ENCODE data around the gene IGSF22.

The IGSF22 gene

GRCh38 chr11:18721561-18722292 is 4.3 kb downstream of the IGSF22 start (continued):
- TF ChIP-seq, protein P1, sequence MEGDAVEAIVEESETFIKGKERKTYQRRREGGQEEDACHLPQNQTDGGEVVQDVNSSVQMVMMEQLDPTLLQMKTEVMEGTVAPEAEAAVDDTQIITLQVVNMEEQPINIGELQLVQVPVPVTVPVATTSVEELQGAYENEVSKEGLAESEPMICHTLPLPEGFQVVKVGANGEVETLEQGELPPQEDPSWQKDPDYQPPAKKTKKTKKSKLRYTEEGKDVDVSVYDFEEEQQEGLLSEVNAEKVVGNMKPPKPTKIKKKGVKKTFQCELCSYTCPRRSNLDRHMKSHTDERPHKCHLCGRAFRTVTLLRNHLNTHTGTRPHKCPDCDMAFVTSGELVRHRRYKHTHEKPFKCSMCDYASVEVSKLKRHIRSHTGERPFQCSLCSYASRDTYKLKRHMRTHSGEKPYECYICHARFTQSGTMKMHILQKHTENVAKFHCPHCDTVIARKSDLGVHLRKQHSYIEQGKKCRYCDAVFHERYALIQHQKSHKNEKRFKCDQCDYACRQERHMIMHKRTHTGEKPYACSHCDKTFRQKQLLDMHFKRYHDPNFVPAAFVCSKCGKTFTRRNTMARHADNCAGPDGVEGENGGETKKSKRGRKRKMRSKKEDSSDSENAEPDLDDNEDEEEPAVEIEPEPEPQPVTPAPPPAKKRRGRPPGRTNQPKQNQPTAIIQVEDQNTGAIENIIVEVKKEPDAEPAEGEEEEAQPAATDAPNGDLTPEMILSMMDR (tag by site-specific recombination; IDR thresholded peaks at IDR 0.05) = peak; percentile 33; the same call in 1 of the 2 replicates
- TF ChIP-seq IKZF3 (tag by site-specific recombination; IDR thresholded peaks at IDR 0.05) (0 out of 2 replicates have a peak, but pooled peaks have one; percentile 21), ZBTB6 (tag by site-specific recombination; IDR thresholded peaks at IDR 0.05) (peak; percentile 27; the same call in 1 of the 2 replicates)

- H3K4me1 ChIP-seq (ENCODE audit: control insufficient read depth, insufficient read depth, low read length) = no peaks in the 10 kb centered on the region
- no peaks in the 10 kb centered on the region for H3K9me3 ChIP-seq (ENCODE audit: control insufficient read depth, insufficient read depth, low read depth, low read length)
- H3K36me3 ChIP-seq (ENCODE audit: control insufficient read depth in 2 of 2, insufficient read depth in 1 of 2, low read length in 2 of 2) = no peaks in the 10 kb centered on the region
- ChIA-PET CTCF (interaction anchor here (0.6 to 3.8 kb wide), 4 partner anchors 11 to 809 kb away, joined by 3 to 28 read pairs (median 10); no protein-coding TSS in a partner anchor), POLR2A (no interaction called here)
- H3K27ac ChIP-seq (ENCODE audit: extremely low read depth, low read depth, low read length) = no peak overlapping the region
- H3K4me3 ChIP-seq (ENCODE audit: low read depth, low read length) = peak overlapping the region; percentile 15; the same call in 1 of the 2 replicates
- TF ChIP-seq ZNF2 (tag by site-specific recombination; IDR thresholded peaks at IDR 0.05) (no peak), HIC1 (tag by site-specific recombination; IDR thresholded peaks at IDR 0.05) (no peak), ZNF560 (tag by site-specific recombination; IDR thresholded peaks at IDR 0.05; ENCODE audit: borderline replicate concordance) (no peak), ZNF843 (tag by site-specific recombination; IDR thresholded peaks at IDR 0.05) (no peak), ZNF433 (tag by site-specific recombination; IDR thresholded peaks at IDR 0.05; ENCODE audit: low read depth) (no peak), ATF2 (tag by site-specific recombination; IDR thresholded peaks at IDR 0.05; ENCODE audit: low read depth) (no peak), ZBTB7A (tag by site-specific recombination; IDR thresholded peaks at IDR 0.05; ENCODE audit: low read depth) (no peak), ZBTB49 (tag by site-specific recombination; IDR thresholded peaks at IDR 0.05; ENCODE audit: low read depth) (no peak), ZBTB48 (tag by site-specific recombination; IDR thresholded peaks at IDR 0.05) (no peak), GFI1B (tag by site-specific recombination; IDR thresholded peaks at IDR 0.05) (no peak), ZNF311 (tag by site-specific recombination; IDR thresholded peaks at IDR 0.05; ENCODE audit: borderline replicate concordance) (no peak), BCL11B (tag by site-specific recombination; IDR thresholded peaks at IDR 0.05; ENCODE audit: low read depth) (no peak), ZNF202 (tag by site-specific recombination; IDR thresholded peaks at IDR 0.05; ENCODE audit: borderline replicate concordance) (no peak), ZNF777 (tag by site-specific recombination; IDR thresholded peaks at IDR 0.05; ENCODE audit: borderline replicate concordance) (no peak), ZNF138 (tag by site-specific recombination; IDR thresholded peaks at IDR 0.05; ENCODE audit: borderline replicate concordance) (no peak), GLIS2 (tag by site-specific recombination; IDR thresholded peaks at IDR 0.05) (0 out of 2 replicates have a peak, but pooled peaks have one; percentile 39), ZNF248 (tag by site-specific recombination; IDR thresholded peaks at IDR 0.05) (no peak)
- TF ChIP-seq, protein P2, sequence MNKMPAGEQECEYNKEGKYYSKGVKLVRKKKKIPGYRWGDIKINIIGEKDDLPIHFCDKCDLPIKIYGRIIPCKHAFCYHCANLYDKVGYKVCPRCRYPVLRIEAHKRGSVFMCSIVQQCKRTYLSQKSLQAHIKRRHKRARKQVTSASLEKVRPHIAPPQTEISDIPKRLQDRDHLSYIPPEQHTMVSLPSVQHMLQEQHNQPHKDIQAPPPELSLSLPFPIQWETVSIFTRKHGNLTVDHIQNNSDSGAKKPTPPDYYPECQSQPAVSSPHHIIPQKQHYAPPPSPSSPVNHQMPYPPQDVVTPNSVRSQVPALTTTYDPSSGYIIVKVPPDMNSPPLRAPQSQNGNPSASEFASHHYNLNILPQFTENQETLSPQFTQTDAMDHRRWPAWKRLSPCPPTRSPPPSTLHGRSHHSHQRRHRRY (tag by site-specific recombination; IDR thresholded peaks at IDR 0.05) = no peak
- TF ChIP-seq, protein P3, sequence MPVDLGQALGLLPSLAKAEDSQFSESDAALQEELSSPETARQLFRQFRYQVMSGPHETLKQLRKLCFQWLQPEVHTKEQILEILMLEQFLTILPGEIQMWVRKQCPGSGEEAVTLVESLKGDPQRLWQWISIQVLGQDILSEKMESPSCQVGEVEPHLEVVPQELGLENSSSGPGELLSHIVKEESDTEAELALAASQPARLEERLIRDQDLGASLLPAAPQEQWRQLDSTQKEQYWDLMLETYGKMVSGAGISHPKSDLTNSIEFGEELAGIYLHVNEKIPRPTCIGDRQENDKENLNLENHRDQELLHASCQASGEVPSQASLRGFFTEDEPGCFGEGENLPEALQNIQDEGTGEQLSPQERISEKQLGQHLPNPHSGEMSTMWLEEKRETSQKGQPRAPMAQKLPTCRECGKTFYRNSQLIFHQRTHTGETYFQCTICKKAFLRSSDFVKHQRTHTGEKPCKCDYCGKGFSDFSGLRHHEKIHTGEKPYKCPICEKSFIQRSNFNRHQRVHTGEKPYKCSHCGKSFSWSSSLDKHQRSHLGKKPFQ (tag by site-specific recombination; IDR thresholded peaks at IDR 0.05) = no peak
Observed at GRCh38 chr11:18720808-18721560, 5.0 kb downstream of the IGSF22 start.
